ENCODE results near the gene SMNDC1.

SMNDC1 gene

GRCh38 chr10:110278562-110279406 is 25.9 kb downstream of the SMNDC1 start:
- Histone ChIP-seq H3K27ac (ENCODE audit: low read length) (no peak overlapping the region), H2AFZ (ENCODE audit: low read depth, low read length) (no peak overlapping the region)
- TF ChIP-seq CTCF (IDR thresholded peaks at IDR 0.05; ENCODE audit: low read depth, low read length), result no peak
- no peak for TF ChIP-seq EZH2phosphoT487 (IDR thresholded peaks at IDR 0.05; ENCODE audit: low read depth)

DNA sequence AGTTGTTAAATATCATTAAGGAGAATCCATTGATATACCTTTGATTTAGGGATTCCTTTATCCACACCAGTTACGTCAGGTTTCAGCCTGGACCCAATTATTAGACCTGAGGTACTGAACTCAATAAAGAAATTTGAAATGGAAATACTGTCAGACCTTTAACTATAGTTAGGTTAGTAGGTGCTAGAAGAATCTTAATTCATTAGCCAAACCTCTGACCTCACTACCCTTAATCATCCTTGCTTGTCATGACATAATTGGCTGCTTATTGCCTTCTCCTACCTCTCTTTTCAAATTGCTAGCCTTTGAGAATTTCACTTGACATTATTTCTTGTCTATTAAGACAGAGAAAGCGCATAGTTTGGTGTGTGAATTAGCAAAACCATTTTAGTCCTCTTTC is 27.1 kb downstream of the SMNDC1 start:
- H3K4me3 ChIP-seq (ENCODE audit: low read length), result no peak overlapping the region
- no peaks in the 10 kb centered on the region for H3K79me2 ChIP-seq (ENCODE audit: low read length)
- H3K9me3 ChIP-seq (ENCODE audit: insufficient read depth, low read length), result no peaks in the 10 kb centered on the region
- H4K20me1 ChIP-seq (ENCODE audit: insufficient read depth, low read length), result peaks cover 40% of the 10 kb centered on the region
- no peak overlapping the region for H3K4me2 ChIP-seq (ENCODE audit: low read length)
- H3K9ac ChIP-seq (ENCODE audit: low read length), result no peak overlapping the region
- H3K36me3 ChIP-seq (replicated peaks; ENCODE audit: low read depth, low read length), result no peaks in the 10 kb centered on the region
- no peak overlapping the region for H2AFZ ChIP-seq (ENCODE audit: low read depth, low read length)
- H3K4me1 ChIP-seq (ENCODE audit: low read length), result peaks cover 37% of the 10 kb centered on the region
- H3K27me3 ChIP-seq (ENCODE audit: low read depth, low read length), result peaks cover 47% of the 10 kb centered on the region
- TF ChIP-seq EZH2phosphoT487 (IDR thresholded peaks at IDR 0.05; ENCODE audit: low read depth) (no peak), CTCF (IDR thresholded peaks at IDR 0.05; ENCODE audit: low read depth, low read length) (no peak)
- no peak overlapping the region for H3K27ac ChIP-seq (ENCODE audit: low read length)

More at GRCh38 chr10:110278562-110279406, 25.9 kb downstream of the SMNDC1 start:
- no peak overlapping the region for H3K4me3 ChIP-seq (ENCODE audit: low read length)
- H3K4me1 ChIP-seq (ENCODE audit: low read length), result peaks cover 25% of the 10 kb centered on the region
- H3K9me3 ChIP-seq (ENCODE audit: insufficient read depth, low read length), result no peaks in the 10 kb centered on the region
- no peak overlapping the region for H3K9ac ChIP-seq (ENCODE audit: low read length)
- peaks cover 42% of the 10 kb centered on the region for H3K27me3 ChIP-seq (ENCODE audit: low read depth, low read length)
- H3K4me2 ChIP-seq (ENCODE audit: low read length), result peak overlapping the region; percentile 42
- no peaks in the 10 kb centered on the region for H3K36me3 ChIP-seq (replicated peaks; ENCODE audit: low read depth, low read length)
- H3K79me2 ChIP-seq (ENCODE audit: low read length), result no peaks in the 10 kb centered on the region
- H4K20me1 ChIP-seq (ENCODE audit: insufficient read depth, low read length), result peaks cover 35% of the 10 kb centered on the region

GRCh38 chr10:110276603-110277002 is 28.1 kb downstream of the SMNDC1 start:
- peaks cover 44% of the 10 kb centered on the region for H4K20me1 ChIP-seq (ENCODE audit: insufficient read depth, low read length)
- H2AFZ ChIP-seq (ENCODE audit: low read depth, low read length), result no peak overlapping the region
- no peaks in the 10 kb centered on the region for H3K9me3 ChIP-seq (ENCODE audit: insufficient read depth, low read length)
- peaks cover 53% of the 10 kb centered on the region for H3K27me3 ChIP-seq (ENCODE audit: low read depth, low read length)
- no peak overlapping the region for H3K4me2 ChIP-seq (ENCODE audit: low read length)
- TF ChIP-seq CTCF (IDR thresholded peaks at IDR 0.05; ENCODE audit: low read depth, low read length), result no peak
- TF ChIP-seq EZH2phosphoT487 (IDR thresholded peaks at IDR 0.05; ENCODE audit: low read depth), result no peak
- H3K36me3 ChIP-seq (replicated peaks; ENCODE audit: low read depth, low read length), result no peaks in the 10 kb centered on the region
- no peak overlapping the region for H3K4me3 ChIP-seq (ENCODE audit: low read length)
- no peaks in the 10 kb centered on the region for H3K79me2 ChIP-seq (ENCODE audit: low read length)
- H3K9ac ChIP-seq (ENCODE audit: low read length), result no peak overlapping the region
- H3K4me1 ChIP-seq (ENCODE audit: low read length), result peaks cover 37% of the 10 kb centered on the region
- no peak overlapping the region for H3K27ac ChIP-seq (ENCODE audit: low read length)

DNA sequence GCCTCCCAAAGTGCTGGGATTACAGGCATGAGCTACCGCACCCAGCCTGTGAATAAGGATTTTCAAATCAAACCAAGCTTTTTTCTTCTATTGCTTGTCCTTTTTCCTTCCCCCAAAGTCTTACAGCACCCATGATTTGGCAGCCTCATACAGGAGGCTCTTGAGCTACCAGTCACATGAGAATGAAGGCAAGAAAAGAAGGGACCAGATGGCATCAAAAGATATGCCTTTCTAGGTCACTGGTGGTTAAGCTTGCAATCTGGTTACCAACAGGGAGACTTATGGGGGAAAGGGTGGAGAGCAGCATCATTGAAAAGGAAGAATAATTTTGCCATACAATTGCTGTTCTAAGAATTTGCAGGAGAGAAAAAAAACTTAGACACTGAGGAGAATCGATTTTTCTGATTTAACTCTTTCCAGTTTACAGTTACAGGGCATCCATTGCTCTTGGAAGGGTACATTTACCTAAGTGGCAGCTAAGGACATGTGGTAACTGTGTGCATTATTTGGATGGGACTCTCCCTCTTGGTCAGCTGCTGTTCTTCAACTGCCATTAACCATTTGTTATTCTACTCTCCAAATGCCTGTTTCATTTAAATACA is 29.5 kb downstream of the SMNDC1 start:
- TF ChIP-seq EZH2phosphoT487 (IDR thresholded peaks at IDR 0.05; ENCODE audit: low read depth), result no peak
- Histone ChIP-seq H4K20me1 (ENCODE audit: insufficient read depth, low read length) (peaks cover 51% of the 10 kb centered on the region), H3K9ac (ENCODE audit: low read length) (no peak overlapping the region), H3K9me3 (ENCODE audit: insufficient read depth, low read length) (no peaks in the 10 kb centered on the region), H3K27ac (ENCODE audit: low read length) (no peak overlapping the region), H3K4me3 (ENCODE audit: low read length) (no peak overlapping the region), H3K4me2 (ENCODE audit: low read length) (no peak overlapping the region), H3K36me3 (replicated peaks; ENCODE audit: low read depth, low read length) (no peaks in the 10 kb centered on the region), H2AFZ (ENCODE audit: low read depth, low read length) (no peak overlapping the region), H3K27me3 (ENCODE audit: low read depth, low read length) (peaks cover 59% of the 10 kb centered on the region), H3K4me1 (ENCODE audit: low read length) (peaks cover 37% of the 10 kb centered on the region), H3K79me2 (ENCODE audit: low read length) (no peaks in the 10 kb centered on the region)

Data from OCI-LY3 (cell line).